Embryonic facial prominence (tissue), 1 donor: ENCODE measurements around the gene GALNT4.

ENCODE experiments used
- DNase-seq: peaks from one replicate; pipeline ENCODE4 v3.0.0-alpha.2; 2016; ENCODE audit errors: extremely low spot score

Gene GALNT4

GRCh38 chr12:89493670-89494302 lies 30.8 kb downstream of the GALNT4 start:
- DNase-seq, result no peak

GRCh38 chr12:89492883-89493282 lies 31.7 kb downstream of the GALNT4 start:
- no peak for DNase-seq

DNA sequence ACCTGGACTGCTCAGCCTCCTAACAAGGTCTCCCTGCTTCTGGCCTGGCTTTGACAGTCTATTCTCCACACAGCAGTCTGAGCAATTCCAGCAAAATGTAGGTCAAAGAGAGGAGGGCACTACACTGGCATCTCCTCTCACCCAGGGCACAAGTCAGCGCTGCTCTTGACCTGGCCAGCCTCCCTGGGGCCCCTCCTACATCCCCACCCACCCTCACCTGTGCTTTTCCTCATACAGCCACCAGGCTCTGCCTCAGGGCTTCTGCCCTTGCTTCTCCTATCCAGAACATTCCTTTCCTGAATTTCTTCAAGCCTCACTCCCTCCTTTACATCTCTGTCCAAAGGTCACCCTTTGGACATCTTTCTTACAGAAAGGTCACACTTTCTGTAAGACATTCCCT lies 33.7 kb downstream of the GALNT4 start:
- DNase-seq, result no peak

DNA sequence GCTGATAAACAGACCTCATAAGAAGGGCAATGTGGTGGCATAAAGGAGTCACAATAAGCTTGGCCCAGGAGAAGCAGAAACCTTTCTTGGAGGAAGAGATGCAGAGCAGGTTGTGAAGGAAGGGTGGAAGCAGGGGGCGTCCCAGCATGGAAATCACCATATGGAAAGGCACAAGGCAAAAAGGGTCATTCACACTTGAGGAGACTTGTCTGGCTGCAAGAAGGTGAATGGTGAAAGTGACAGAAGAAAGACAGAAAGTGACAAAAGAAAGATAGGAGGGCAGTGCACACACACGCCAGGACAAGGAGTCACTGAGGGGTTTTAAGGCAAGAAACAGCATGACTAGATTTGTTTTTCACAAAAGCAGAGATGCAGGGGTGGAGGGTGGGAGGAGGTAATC lies 38.3 kb downstream of the GALNT4 start:
- DNase-seq, result no peak

DNA sequence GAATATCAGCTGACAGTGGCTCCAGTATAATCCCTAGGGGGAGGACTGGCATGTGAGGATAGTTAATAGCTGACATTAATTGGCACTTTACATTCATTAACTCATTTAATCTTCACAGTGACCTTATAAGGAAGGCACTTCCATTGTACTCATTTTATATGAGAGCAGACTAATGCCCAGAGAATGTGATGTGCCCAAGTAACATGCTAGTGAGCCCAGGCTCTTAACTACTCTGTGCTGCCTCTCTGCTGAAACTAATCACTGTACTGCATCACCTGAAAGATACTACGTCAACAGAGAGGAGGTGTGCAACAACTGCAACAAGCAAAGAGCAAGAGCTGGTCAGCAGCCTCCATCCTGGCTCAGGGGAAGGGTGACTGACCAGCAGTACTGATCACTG lies 40.1 kb downstream of the GALNT4 start:
- DNase-seq, result no peak

DNA sequence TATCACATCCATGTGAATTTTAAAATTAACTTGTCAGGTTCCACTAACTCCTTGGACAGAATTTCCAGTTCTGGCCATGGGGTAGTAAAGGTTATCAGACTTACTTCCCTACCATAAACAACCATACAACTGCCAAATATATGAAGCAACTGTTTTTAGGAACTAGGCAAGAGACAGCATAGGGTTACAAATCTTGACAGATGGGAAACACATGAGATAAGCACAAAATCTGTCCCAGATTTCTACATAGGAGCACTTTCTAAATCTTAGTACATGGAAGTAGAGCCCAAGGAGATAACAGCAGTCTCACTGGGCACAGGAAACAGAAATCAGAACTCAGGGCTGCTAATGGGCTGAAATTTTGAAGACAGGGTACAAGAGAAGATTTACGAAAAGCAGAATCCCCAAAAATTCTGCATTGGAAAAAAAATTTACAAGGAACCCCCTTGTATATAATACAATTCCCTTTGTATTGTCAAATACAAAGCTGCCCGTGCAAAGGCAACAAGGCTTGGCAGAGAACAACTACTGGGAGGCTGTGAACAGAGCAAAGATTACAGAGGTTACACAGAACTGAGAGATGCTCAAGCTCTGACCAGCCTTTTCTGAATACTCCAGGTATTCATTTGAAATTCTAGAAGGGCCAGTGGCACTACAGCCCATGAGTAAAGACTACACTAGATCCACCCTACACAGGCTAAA lies 43.2 kb downstream of the GALNT4 start:
- DNase-seq, result no peak

DNA sequence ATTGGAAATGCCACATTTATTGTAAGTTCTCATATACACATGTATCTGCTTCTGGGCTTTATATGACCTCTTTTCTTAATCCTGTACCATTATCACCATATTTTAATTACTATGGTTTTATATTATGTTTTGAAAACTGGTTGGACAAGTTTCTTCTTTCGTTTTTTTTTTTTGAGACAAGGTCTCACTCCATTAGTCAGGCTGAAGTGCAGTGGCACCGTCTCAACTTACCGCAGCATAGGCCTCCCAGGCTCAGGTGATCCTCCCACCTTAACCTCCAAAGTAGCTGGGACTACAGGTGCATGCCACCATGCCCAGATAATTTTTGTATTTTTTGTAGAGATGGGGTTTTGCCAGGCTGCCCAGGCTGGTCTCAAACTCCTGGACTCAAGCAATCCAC lies 44.6 kb downstream of the GALNT4 start:
- DNase-seq, result no peak

GRCh38 chr12:89477633-89478279 lies 46.8 kb downstream of the GALNT4 start:
- no peak for DNase-seq

DNA sequence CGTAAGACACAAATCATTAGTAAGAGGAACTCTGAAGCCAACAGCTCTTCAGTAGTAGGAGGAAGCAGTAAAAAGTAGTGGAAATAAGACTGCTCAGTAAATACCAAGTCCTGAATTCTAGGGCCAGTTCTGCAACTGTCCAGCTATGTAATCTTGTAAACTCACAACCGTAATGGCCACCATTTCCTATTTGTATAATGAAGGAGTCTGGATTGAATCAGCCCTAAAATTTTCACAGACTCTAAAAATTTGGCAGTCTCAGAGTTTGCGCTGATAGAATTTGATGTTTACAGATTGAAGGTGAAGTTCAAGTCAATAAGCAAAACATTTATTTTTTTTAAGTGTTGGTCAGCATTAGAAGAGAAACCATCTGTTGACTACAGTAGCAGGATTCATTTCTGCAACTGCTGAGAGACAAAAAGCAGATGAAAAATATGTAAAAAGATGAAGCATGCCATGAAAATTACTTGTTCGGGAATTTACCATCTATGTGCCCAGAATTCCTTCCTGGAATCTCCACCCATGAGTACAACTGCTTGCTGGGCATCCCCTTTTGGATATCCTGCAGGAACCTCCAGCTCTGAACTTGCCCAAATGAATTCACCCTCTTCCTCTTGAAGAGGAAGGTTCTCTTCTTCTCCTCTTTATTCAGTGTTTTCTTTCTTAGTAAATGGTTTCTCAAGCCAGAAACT lies 47.5 kb downstream of the GALNT4 start:
- DNase-seq, result no peak

- DNase-seq, result no peak
Observed at GRCh38 chr12:89476232-89476631, 48.4 kb downstream of the GALNT4 start.

DNA sequence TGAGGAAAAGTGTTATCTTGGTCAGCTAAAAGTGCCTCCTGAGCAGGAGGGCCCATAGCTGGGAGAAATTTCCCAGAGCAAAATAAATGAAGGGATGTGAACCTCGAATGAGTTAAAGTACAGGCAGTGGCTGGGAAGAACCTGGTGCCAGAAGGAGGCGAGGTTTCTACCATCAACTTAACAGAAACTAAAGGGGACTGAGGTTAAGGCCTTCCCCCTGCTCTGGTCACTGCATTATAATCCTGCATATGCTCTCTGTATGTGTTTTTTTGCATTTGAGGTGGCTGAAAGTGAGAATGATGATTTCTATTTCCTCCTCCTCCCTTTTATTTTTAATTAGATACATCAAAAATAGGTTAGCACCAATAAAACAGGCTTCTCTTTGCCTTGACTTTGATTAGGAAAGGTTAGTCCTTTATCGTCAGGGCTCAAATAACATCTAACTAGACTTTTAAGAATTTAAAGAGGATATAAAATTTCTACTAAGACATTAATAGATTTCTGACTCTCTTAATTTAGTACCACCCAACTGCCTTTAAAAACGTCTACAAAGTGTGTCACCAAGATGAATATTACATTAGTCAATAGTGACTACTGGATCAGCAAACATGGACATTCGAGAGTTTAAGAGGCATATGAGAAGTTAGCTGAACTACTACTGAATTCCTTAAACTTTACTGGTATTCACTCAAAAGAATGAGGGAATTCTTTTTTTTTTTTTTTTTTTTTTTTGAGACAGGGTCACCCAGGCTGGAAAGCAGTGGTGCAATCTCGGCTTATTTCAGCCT lies 49.2 kb downstream of the GALNT4 start:
- no peak for DNase-seq

- DNase-seq, result no peak
Observed at GRCh38 chr12:89474615-89475014, 50.0 kb downstream of the GALNT4 start.
